Testis (tissue), 3 donors: Measurements from ENCODE around the gene ZNF264. TPM values are rescaled to one million over a fixed set of nuclear protein-coding genes. Genes with fewer than 3 reads are reported as not detected.

Source experiments
- DNase-seq: peaks from one replicate; pipeline ENCODE4 v3.0.0-alpha.2; 2019
- H3K27ac ChIP-seq, 2 donors: fragments of 200-600 bp; sonication (generic); one replicate each; pipeline ENCODE4 v1.5.1; 2019
- H3K27me3 ChIP-seq: fragments of 200-600 bp; sonication (generic); one replicate; pipeline ENCODE4 v1.5.1; 2019
- H3K36me3 ChIP-seq: fragments of 200-600 bp; sonication (generic); one replicate; pipeline ENCODE4 v1.5.1; 2017; ENCODE audit warnings: low read depth; ENCODE audit errors: missing control alignments
- H3K4me1 ChIP-seq: fragments of 200-600 bp; sonication (generic); one replicate; pipeline ENCODE4 v1.5.1; 2019
- H3K4me3 ChIP-seq, 2 donors: fragments of 200-600 bp; sonication (generic); one replicate each; pipeline ENCODE4 v1.5.1; 2017 to 2019
- H3K9me3 ChIP-seq: fragments of 200-600 bp; sonication (generic); one replicate; pipeline ENCODE4 v1.5.1; 2017
- CTCF ChIP-seq, 3 experiments: fragments of 450-650 bp in 2 of 3; fragments of 200-600 bp in 1 of 3; sonication (generic) in 1 of 3; IDR thresholded peaks; one replicate each; pipeline ENCODE4 v1.5.1; 2016 to 2019; ENCODE audit warnings: antibody characterized with exemption in 3 of 3, mild to moderate bottlenecking in 2 of 3, moderate library complexity in 1 of 3
- POLR2A ChIP-seq: fragments of 450-650 bp; IDR thresholded peaks from one replicate; pipeline ENCODE4 v1.6.1; 2017; ENCODE audit warnings: antibody characterized with exemption, mild to moderate bottlenecking, moderate library complexity
- WGBS, 2 donors: methylation state at CpG; one replicate each; pipeline ENCODE4 v1.1.5; 2018; 5-methylcytosine and 5-hydroxymethylcytosine counted together
- intact Hi-C: fragments of 100-400 bp; cut with DNase I; formaldehyde crosslinking; loops from one replicate; pipeline ENCODE4 v1.15.1; 2023; ENCODE audit warnings: low total_unique reads
- polyA plus RNA-seq: library from polyadenylated mRNA; stranded (reverse); fragments of 350-450 nt; fragmentation: Illumina TruSeq; extraction: RNeasy Lipid Tissue Mini Kit (QIAGEN cat#74804); gene quantifications from one replicate; pipeline ENCODE4 v1.2.3, GENCODE V29; 2014; ENCODE audit warnings: low read depth, low replicate concordance; ENCODE audit not compliant: insufficient read depth
- total RNA-seq, 2 donors: library from RNA; depleted of rRNA; stranded (reverse); fragments of >200 nt; gene quantifications; one replicate each; pipeline ENCODE4 v1.2.3, GENCODE V29; 2016

The ZNF264 gene
- total and polyA plus RNA-seq, 3 donors from 2014 or later, result 28.7 to 48.3 (median 47.6) TPM

GRCh38 chr19:57165846-57166245 lies 25.5 kb upstream of the ZNF264 start:
- Histone ChIP-seq H3K4me3 (no peak overlapping the region), H3K9me3 (no peaks in the 10 kb centered on the region), H3K27ac (no peak overlapping the region), H3K36me3 (no peaks in the 10 kb centered on the region), H3K27me3 (no peaks in the 10 kb centered on the region), H3K4me1 (no peaks in the 10 kb centered on the region)
- no peak for TF ChIP-seq POLR2A
- no peak for TF ChIP-seq CTCF (IDR thresholded peaks at IDR 0.05)
- intact Hi-C loops, result no loop called here
- no peak for DNase-seq
- whole genome bisulfite sequencing, 2 donors, result 71 to 84% methylated on average over 7 of the region's 7 CpGs

- no peak for DNase-seq
- H3K4me3 ChIP-seq, result no peak within 1 kb of the TSS
- whole genome bisulfite sequencing, 2 donors, result 84% methylated on average over 6 of the region's 6 CpGs
- H3K27ac ChIP-seq, result no peak within 1 kb of the TSS
- H3K36me3 ChIP-seq, result no peaks in the 10 kb centered on the region
- intact Hi-C loops, result no loop called here
- TF ChIP-seq CTCF (IDR thresholded peaks at IDR 0.05) (no peak), POLR2A (no peak)
- no peaks in the 10 kb centered on the region for H3K4me1 ChIP-seq
- no peaks in the 10 kb centered on the region for H3K9me3 ChIP-seq
- H3K27me3 ChIP-seq, result no peaks in the 10 kb centered on the region
These were observed 23.9 kb upstream of the ZNF264 start, which contains the start of gene DUXA for GRCh38 chr19:57167385-57167784. Gene DUXA, minus strand, starts transcription at chr19:57167485. Its CDS starts 42 bp downstream, at chr19:57167443.

- Histone ChIP-seq H3K4me3 (peak overlapping the region in 1 of 2 donors; percentile 50), H3K27me3 (no peaks in the 10 kb centered on the region), H3K27ac (peak overlapping the region in 1 of 2 donors; percentile 65), H3K36me3 (no peaks in the 10 kb centered on the region), H3K9me3 (no peaks in the 10 kb centered on the region), H3K4me1 (no peaks in the 10 kb centered on the region)
- WGBS, 2 donors, result 3% methylated on average over 6 to 13 of the region's 42 CpGs
- intact Hi-C loops, result no loop called here
- TF ChIP-seq POLR2A, result no peak
- no peak for TF ChIP-seq CTCF (IDR thresholded peaks at IDR 0.05)
- DNase-seq, result peak; percentile 62
These were observed 19.7 kb upstream of the ZNF264 start for GRCh38 chr19:57171551-57172081.

GRCh38 chr19:57190301-57190700 lies 999 bp upstream of the ZNF264 start:
- intact Hi-C loops, result no loop called here
- no peak overlapping the region for H3K4me3 ChIP-seq
- no peak for DNase-seq

More at GRCh38 chr19:57190301-57190700, 999 bp upstream of the ZNF264 start:
- Histone ChIP-seq H3K36me3 (no peaks in the 10 kb centered on the region), H3K27me3 (no peaks in the 10 kb centered on the region), H3K27ac (no peak overlapping the region), H3K9me3 (no peaks in the 10 kb centered on the region), H3K4me1 (peaks cover 10% of the 10 kb centered on the region)
- TF ChIP-seq POLR2A, result no peak
- no peak for TF ChIP-seq CTCF (IDR thresholded peaks at IDR 0.05)
- 73 to 80% methylated on average over 3 of the region's 3 CpGs for WGBS, 2 donors
